ENCODE measurements around the gene CCNT1. TPM values are rescaled to one million over a fixed set of nuclear protein-coding genes. Genes with fewer than 3 reads are reported as not detected.

Gene CCNT1
- total RNA-seq, 3 donors from 2014 or later = 33.7 to 37.7 (median 35.9) TPM

DNA sequence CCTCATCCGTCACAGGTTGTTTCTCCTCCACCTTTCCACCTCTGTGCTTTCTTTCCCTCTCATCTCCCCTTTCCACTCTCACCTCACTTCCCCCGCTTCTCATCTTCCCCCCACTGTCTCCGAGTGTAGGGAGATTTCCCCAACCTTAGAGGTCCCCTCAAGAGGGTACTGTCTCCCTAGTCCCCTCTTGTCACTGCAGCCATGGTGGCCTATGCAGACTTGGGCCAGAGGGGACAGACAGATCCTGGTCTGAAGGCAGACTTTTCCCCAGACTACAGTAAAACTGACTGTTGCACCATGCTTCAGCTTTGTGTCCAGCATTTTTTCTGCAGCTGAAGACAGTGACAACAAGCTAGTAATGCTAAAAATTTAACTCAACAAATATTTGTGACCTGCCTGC is 75.7 kb downstream of the CCNT1 start:
- no peaks in the 10 kb centered on the region for H3K4me1 Mint-ChIP-seq (ENCODE audit: low read depth)
- no peak overlapping the region for H3K4me3 Mint-ChIP-seq
- DNase-seq = no peak
- peaks cover 26% of the 10 kb centered on the region for H3K36me3 Mint-ChIP-seq (ENCODE audit: insufficient read depth)
- H3K27me3 Mint-ChIP-seq (ENCODE audit: low read depth) = no peaks in the 10 kb centered on the region
- H3K9me3 Mint-ChIP-seq = peaks cover 4% of the 10 kb centered on the region
- no peak for ATAC-seq

DNA sequence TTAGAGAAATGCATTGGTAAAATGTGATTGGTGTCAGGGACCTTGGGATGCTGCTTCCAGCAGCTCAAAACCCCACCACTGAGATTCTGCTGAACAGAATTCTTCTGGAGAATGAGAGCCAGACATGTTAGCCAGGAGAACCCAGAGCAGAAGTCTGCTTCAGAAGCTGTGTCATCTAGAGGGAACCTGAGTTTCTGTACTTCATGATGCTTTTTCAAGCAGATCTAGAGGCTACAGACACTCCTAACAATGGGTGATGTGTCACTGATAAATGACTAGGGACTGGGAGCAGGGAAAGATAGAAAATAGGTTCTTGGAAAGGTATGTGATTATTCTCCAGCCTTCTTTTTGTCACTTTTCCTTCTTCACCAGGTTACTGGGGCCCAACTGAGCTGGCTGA is 76.1 kb downstream of the CCNT1 start:
- DNase-seq (no peak), ATAC-seq (no peak)
- H3K27me3 Mint-ChIP-seq (ENCODE audit: low read depth) = no peaks in the 10 kb centered on the region
- peaks cover 4% of the 10 kb centered on the region for H3K9me3 Mint-ChIP-seq
- H3K4me1 Mint-ChIP-seq (ENCODE audit: low read depth) = no peaks in the 10 kb centered on the region
- no peak overlapping the region for H3K4me3 Mint-ChIP-seq
- H3K36me3 Mint-ChIP-seq (ENCODE audit: insufficient read depth) = peaks cover 26% of the 10 kb centered on the region

Other genes with a start within 250 kb of the CCNT1 start
- not detected for gene ANP32D, start 244.1 kb downstream of the CCNT1 start, total RNA-seq
- not detected for gene C12orf54, start 234.2 kb downstream of the CCNT1 start, total RNA-seq
- not detected for gene OR8S1, start 191.1 kb downstream of the CCNT1 start, total RNA-seq
- gene LALBA, start 146.7 kb downstream of the CCNT1 start, total RNA-seq = not detected
- 10 to 100 TPM; 47.9 to 68.1 (median 68.0) TPM for gene KANSL2, start 34.5 kb downstream of the CCNT1 start, total RNA-seq
- gene ADCY6, start 72.4 kb upstream of the CCNT1 start, total RNA-seq = under 1 TPM; 0.22 to 0.53 (median 0.40) TPM
- gene CACNB3, start 101.8 kb upstream of the CCNT1 start, total RNA-seq = 1 to 10 TPM; 1.7 to 3.5 (median 2.3) TPM
- gene DDX23, start 135.5 kb upstream of the CCNT1 start, total RNA-seq = 100 to 1,000 TPM; 117 to 127 (median 126) TPM
- 1 to 10 TPM; 1.3 to 2.2 (median 2.0) TPM for gene RND1, start 149.2 kb upstream of the CCNT1 start, total RNA-seq
- gene FKBP11, start 208.8 kb upstream of the CCNT1 start, total RNA-seq = 100 to 1,000 TPM; 119 to 171 (median 134) TPM
- 100 to 1,000 TPM in 2 of 3 donors, 10 to 100 TPM in 1; 98.6 to 110 (median 109) TPM for gene ARF3, start 240.8 kb upstream of the CCNT1 start, total RNA-seq